Measurements from ENCODE around the gene DDAH1.

The DDAH1 gene

GRCh38 chr1:85358702-85359438, 106.1 kb downstream of the DDAH1 start:
- Histone ChIP-seq H3K27ac (ENCODE audit: low read length) (no peak overlapping the region), H3K9me3 (ENCODE audit: insufficient read depth, low read length) (no peaks in the 10 kb centered on the region)
- no peak for TF ChIP-seq CTCF (IDR thresholded peaks at IDR 0.05; ENCODE audit: low read depth, low read length)
- TF ChIP-seq EZH2phosphoT487 (IDR thresholded peaks at IDR 0.05; ENCODE audit: low read depth): no peak

DNA sequence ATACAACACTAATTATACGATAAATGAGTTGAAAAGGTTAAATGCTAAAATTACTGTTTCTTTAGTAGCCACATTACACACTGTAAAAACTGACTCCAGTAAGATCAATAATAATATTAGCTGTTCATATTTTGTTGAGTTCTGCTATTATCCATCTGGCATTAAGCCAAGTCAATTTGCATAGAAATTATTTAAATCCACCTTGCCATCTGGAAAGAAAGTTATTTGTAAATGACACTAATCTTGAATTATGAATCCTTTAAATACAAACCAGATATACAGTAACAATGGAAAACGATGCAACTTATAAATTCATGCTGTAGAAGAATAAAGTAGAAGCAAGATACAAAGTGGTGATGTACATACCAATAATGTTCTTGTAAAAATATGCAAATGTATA, 107.1 kb downstream of the DDAH1 start:
- Histone ChIP-seq H3K27ac (ENCODE audit: low read length) (no peak overlapping the region), H3K9ac (ENCODE audit: low read length) (no peak overlapping the region), H3K9me3 (ENCODE audit: insufficient read depth, low read length) (no peaks in the 10 kb centered on the region), H3K4me2 (ENCODE audit: low read length) (no peak overlapping the region), H3K36me3 (replicated peaks; ENCODE audit: low read depth, low read length) (no peaks in the 10 kb centered on the region), H3K27me3 (ENCODE audit: low read depth, low read length) (no peaks in the 10 kb centered on the region), H3K4me1 (ENCODE audit: low read length) (no peaks in the 10 kb centered on the region), H2AFZ (ENCODE audit: low read depth, low read length) (no peak overlapping the region), H4K20me1 (ENCODE audit: insufficient read depth, low read length) (no peaks in the 10 kb centered on the region), H3K79me2 (ENCODE audit: low read length) (no peaks in the 10 kb centered on the region), H3K4me3 (ENCODE audit: low read length) (no peak overlapping the region)
- TF ChIP-seq CTCF (IDR thresholded peaks at IDR 0.05; ENCODE audit: low read depth, low read length) (no peak), EZH2phosphoT487 (IDR thresholded peaks at IDR 0.05; ENCODE audit: low read depth) (no peak)

More at GRCh38 chr1:85358702-85359438, 106.1 kb downstream of the DDAH1 start:
- H3K79me2 ChIP-seq (ENCODE audit: low read length): no peaks in the 10 kb centered on the region
- H3K9ac ChIP-seq (ENCODE audit: low read length): no peak overlapping the region
- H2AFZ ChIP-seq (ENCODE audit: low read depth, low read length): no peak overlapping the region
- no peaks in the 10 kb centered on the region for H4K20me1 ChIP-seq (ENCODE audit: insufficient read depth, low read length)
- no peaks in the 10 kb centered on the region for H3K4me1 ChIP-seq (ENCODE audit: low read length)
- no peak overlapping the region for H3K4me3 ChIP-seq (ENCODE audit: low read length)
- H3K27me3 ChIP-seq (ENCODE audit: low read depth, low read length): no peaks in the 10 kb centered on the region
- H3K36me3 ChIP-seq (replicated peaks; ENCODE audit: low read depth, low read length): no peaks in the 10 kb centered on the region
- H3K4me2 ChIP-seq (ENCODE audit: low read length): no peak overlapping the region

GRCh38 chr1:85356130-85356529, 108.8 kb downstream of the DDAH1 start:
- Histone ChIP-seq H3K27me3 (ENCODE audit: low read depth, low read length) (no peaks in the 10 kb centered on the region), H3K36me3 (replicated peaks; ENCODE audit: low read depth, low read length) (no peaks in the 10 kb centered on the region), H3K4me3 (ENCODE audit: low read length) (no peak overlapping the region), H3K4me2 (ENCODE audit: low read length) (no peak overlapping the region), H3K9me3 (ENCODE audit: insufficient read depth, low read length) (no peaks in the 10 kb centered on the region), H3K27ac (ENCODE audit: low read length) (no peak overlapping the region), H4K20me1 (ENCODE audit: insufficient read depth, low read length) (no peaks in the 10 kb centered on the region), H3K9ac (ENCODE audit: low read length) (no peak overlapping the region), H2AFZ (ENCODE audit: low read depth, low read length) (no peak overlapping the region), H3K79me2 (ENCODE audit: low read length) (no peaks in the 10 kb centered on the region), H3K4me1 (ENCODE audit: low read length) (no peaks in the 10 kb centered on the region)
- no peak for TF ChIP-seq CTCF (IDR thresholded peaks at IDR 0.05; ENCODE audit: low read depth, low read length)
- no peak for TF ChIP-seq EZH2phosphoT487 (IDR thresholded peaks at IDR 0.05; ENCODE audit: low read depth)

- Histone ChIP-seq H3K9me3 (ENCODE audit: insufficient read depth, low read length) (no peaks in the 10 kb centered on the region), H3K27ac (ENCODE audit: low read length) (no peak overlapping the region), H3K36me3 (replicated peaks; ENCODE audit: low read depth, low read length) (no peaks in the 10 kb centered on the region), H3K79me2 (ENCODE audit: low read length) (no peaks in the 10 kb centered on the region), H3K4me3 (ENCODE audit: low read length) (no peak overlapping the region), H3K27me3 (ENCODE audit: low read depth, low read length) (no peaks in the 10 kb centered on the region), H3K9ac (ENCODE audit: low read length) (no peak overlapping the region), H2AFZ (ENCODE audit: low read depth, low read length) (no peak overlapping the region), H3K4me2 (ENCODE audit: low read length) (no peak overlapping the region), H3K4me1 (ENCODE audit: low read length) (no peaks in the 10 kb centered on the region), H4K20me1 (ENCODE audit: insufficient read depth, low read length) (no peaks in the 10 kb centered on the region)
- no peak for TF ChIP-seq EZH2phosphoT487 (IDR thresholded peaks at IDR 0.05; ENCODE audit: low read depth)
- TF ChIP-seq CTCF (IDR thresholded peaks at IDR 0.05; ENCODE audit: low read depth, low read length): no peak
Measured at GRCh38 chr1:85352055-85352454, 112.9 kb downstream of the DDAH1 start.
